EL (cell line): ENCODE results near the gene KCNC2.

Experiments
- DNase-seq: peaks from one replicate; pipeline ENCODE4 v3.0.0-alpha.2; 2016

The KCNC2 gene

GRCh38 chr12:75157385-75157784, 52.3 kb downstream of the KCNC2 start:
- no peak for DNase-seq

- DNase-seq = no peak
Measured at GRCh38 chr12:75155962-75156361, 53.7 kb downstream of the KCNC2 start.

GRCh38 chr12:75154388-75154787, 55.3 kb downstream of the KCNC2 start:
- DNase-seq = no peak

GRCh38 chr12:75139196-75139595, 70.4 kb downstream of the KCNC2 start:
- no peak for DNase-seq

GRCh38 chr12:75137896-75138295, 71.7 kb downstream of the KCNC2 start:
- peak; percentile 3 for DNase-seq

- no peak for DNase-seq
Measured at GRCh38 chr12:75135026-75135425, 74.6 kb downstream of the KCNC2 start.

- peak; percentile 41 for DNase-seq
Measured at GRCh38 chr12:75130811-75131210, 78.8 kb downstream of the KCNC2 start.

- DNase-seq = no peak
Measured at GRCh38 chr12:75129275-75129674, 80.4 kb downstream of the KCNC2 start.

GRCh38 chr12:75121036-75121705, 88.5 kb downstream of the KCNC2 start:
- DNase-seq = no peak

GRCh38 chr12:75120311-75120711, 89.3 kb downstream of the KCNC2 start:
- DNase-seq = no peak

- no peak for DNase-seq
Measured at GRCh38 chr12:75116646-75117198, 92.9 kb downstream of the KCNC2 start.

- DNase-seq = no peak
Measured at GRCh38 chr12:75115748-75116147, 93.9 kb downstream of the KCNC2 start.

- no peak for DNase-seq
Measured at GRCh38 chr12:75103822-75104221, 105.8 kb downstream of the KCNC2 start.

GRCh38 chr12:75101781-75102180, 107.9 kb downstream of the KCNC2 start:
- no peak for DNase-seq

GRCh38 chr12:75099210-75099609, 110.4 kb downstream of the KCNC2 start:
- no peak for DNase-seq

GRCh38 chr12:75097003-75097402, 112.6 kb downstream of the KCNC2 start:
- no peak for DNase-seq

GRCh38 chr12:75087654-75088053, 122.0 kb downstream of the KCNC2 start:
- DNase-seq = peak; percentile 8

- peak; percentile 35 for DNase-seq
Measured at GRCh38 chr12:75086091-75087038, 123.3 kb downstream of the KCNC2 start.

- no peak for DNase-seq
Measured at GRCh38 chr12:75081305-75081704, 128.3 kb downstream of the KCNC2 start.

GRCh38 chr12:75080582-75080981, 129.1 kb downstream of the KCNC2 start:
- DNase-seq = no peak

GRCh38 chr12:75065482-75065881, 144.2 kb downstream of the KCNC2 start:
- DNase-seq = no peak

- DNase-seq = no peak
Measured at GRCh38 chr12:75062691-75063090, 146.9 kb downstream of the KCNC2 start.

GRCh38 chr12:75058228-75058627, 151.4 kb downstream of the KCNC2 start:
- no peak for DNase-seq

- no peak for DNase-seq
Measured at GRCh38 chr12:75048767-75049166, 160.9 kb downstream of the KCNC2 start.
